Measurements from ENCODE around the gene PPP2R5B. TPM values are rescaled to one million over a fixed set of nuclear protein-coding genes. Genes with fewer than 3 reads are reported as not detected.

The PPP2R5B gene
- total RNA-seq, 1 donor from 2014 or later = 12.6 TPM

GRCh38 chr11:64935359-64936081 lies 11.0 kb downstream of the PPP2R5B start, which contains the start of gene GPHA2:
Gene GPHA2 (minus strand): TSS chr11:64935893. CDS start chr11:64935460, 433 bp downstream.
- H3K27me3 Mint-ChIP-seq = peaks cover 2% of the 10 kb centered on the region
- no peaks in the 10 kb centered on the region for H3K9me3 Mint-ChIP-seq
- no peak within 1 kb of the TSS for H3K4me3 Mint-ChIP-seq
- no peaks in the 10 kb centered on the region for H3K4me1 Mint-ChIP-seq
- DNase-seq = no peak
- CTCF ChIA-PET = no interaction called here
- no peak within 1 kb of the TSS for H3K27ac Mint-ChIP-seq
- POLR2A ChIA-PET = no interaction called here
- no peak for TF ChIP-seq CTCF (IDR thresholded peaks at IDR 0.05)
- intact Hi-C loops (cut with micrococcal nuclease) = no loop called here
- peaks cover 39% of the 10 kb centered on the region for H3K36me3 Mint-ChIP-seq (ENCODE audit: low read depth)
- no peak for ATAC-seq (ENCODE audit: low read depth)

GRCh38 chr11:64936539-64936938 lies 12.1 kb downstream of the PPP2R5B start:
- DNase-seq = no peak
- TF ChIP-seq CTCF (IDR thresholded peaks at IDR 0.05) = no peak
- CTCF ChIA-PET = no interaction called here
- no peak overlapping the region for H3K27ac Mint-ChIP-seq
- H3K27me3 Mint-ChIP-seq = peaks cover 2% of the 10 kb centered on the region
- H3K4me1 Mint-ChIP-seq = no peaks in the 10 kb centered on the region
- no peak for ATAC-seq (ENCODE audit: low read depth)
- H3K9me3 Mint-ChIP-seq = no peaks in the 10 kb centered on the region
- POLR2A ChIA-PET = interaction anchor here (0.6 kb wide), 1 partner anchor 30 kb away, joined by 4 read pairs; no protein-coding TSS in a partner anchor
- peaks cover 30% of the 10 kb centered on the region for H3K36me3 Mint-ChIP-seq (ENCODE audit: low read depth)
- no peak overlapping the region for H3K4me3 Mint-ChIP-seq
- intact Hi-C loops (cut with micrococcal nuclease) = no loop called here

- H3K27ac Mint-ChIP-seq = no peak overlapping the region
- no peak for DNase-seq
- H3K27me3 Mint-ChIP-seq = peaks cover 9% of the 10 kb centered on the region
- H3K9me3 Mint-ChIP-seq = no peaks in the 10 kb centered on the region
- intact Hi-C loops (cut with micrococcal nuclease) = no loop called here
- no peaks in the 10 kb centered on the region for H3K4me1 Mint-ChIP-seq
- TF ChIP-seq CTCF (IDR thresholded peaks at IDR 0.05) = no peak
- no peak for ATAC-seq (ENCODE audit: low read depth)
- no peak overlapping the region for H3K4me3 Mint-ChIP-seq
- ChIA-PET POLR2A (no interaction called here), CTCF (no interaction called here)
- no peaks in the 10 kb centered on the region for H3K36me3 Mint-ChIP-seq (ENCODE audit: low read depth)
These were observed 22.8 kb downstream of the PPP2R5B start for GRCh38 chr11:64947208-64947814.

- Mint-ChIP-seq H3K4me3 (no peak overlapping the region), H3K4me1 (no peaks in the 10 kb centered on the region), H3K36me3 (ENCODE audit: low read depth) (no peaks in the 10 kb centered on the region), H3K27me3 (peaks cover 6% of the 10 kb centered on the region), H3K9me3 (no peaks in the 10 kb centered on the region), H3K27ac (no peak overlapping the region)
- ChIA-PET POLR2A (no interaction called here), CTCF (no interaction called here)
- ATAC-seq (ENCODE audit: low read depth) (no peak), DNase-seq (no peak)
- no peak for TF ChIP-seq CTCF (IDR thresholded peaks at IDR 0.05)
- intact Hi-C loops (cut with micrococcal nuclease) = no loop called here
These were observed 27.0 kb downstream of the PPP2R5B start for GRCh38 chr11:64951529-64951928.

GRCh38 chr11:64954201-64954600 lies 29.7 kb downstream of the PPP2R5B start:
- no peak for TF ChIP-seq CTCF (IDR thresholded peaks at IDR 0.05)
- Mint-ChIP-seq H3K27ac (no peak overlapping the region), H3K9me3 (no peaks in the 10 kb centered on the region), H3K4me1 (no peaks in the 10 kb centered on the region), H3K4me3 (no peak overlapping the region), H3K27me3 (peaks cover 6% of the 10 kb centered on the region), H3K36me3 (ENCODE audit: low read depth) (no peaks in the 10 kb centered on the region)
- ATAC-seq (ENCODE audit: low read depth) (no peak), DNase-seq (no peak)
- ChIA-PET CTCF (no interaction called here), POLR2A (no interaction called here)
- intact Hi-C loops (cut with micrococcal nuclease) = loop anchor here (2.0 kb wide), 1 partner anchor 15 kb away; no protein-coding TSS in a partner anchor
